Gastroesophageal sphincter (tissue), 3 donors: ENCODE measurements around the gene CEMIP2.

Experiments
- EP300 ChIP-seq: sonication (generic); formaldehyde crosslinking; IDR thresholded peaks from one replicate; pipeline ENCODE4 v1.6.1; 2017; ENCODE audit warnings: antibody characterized with exemption, mild to moderate bottlenecking
- POLR2A ChIP-seq, 2 donors: fragments of 450-650 bp; IDR thresholded peaks; one replicate each; pipeline ENCODE4 v1.6.1; 2017; ENCODE audit warnings: antibody characterized with exemption in 2 of 2, mild to moderate bottlenecking in 2 of 2, moderate library complexity in 1 of 2
- POLR2AphosphoS5 ChIP-seq: sonication (generic); formaldehyde crosslinking; IDR thresholded peaks from one replicate; pipeline ENCODE4 v1.6.1; 2017; ENCODE audit warnings: antibody characterized with exemption
- TF ChIP-seq, protein P1 (sequence below), 4 experiments: fragments of 200-600 bp in 2 of 4; fragments of 450-650 bp in 2 of 4; sonication (generic) in 1 of 4; IDR thresholded peaks; one replicate each; pipeline ENCODE4 v1.5.1; 2017 to 2019; ENCODE audit warnings: antibody characterized with exemption in 4 of 4, mild to moderate bottlenecking in 2 of 4, moderate library complexity in 2 of 4

DNA sequence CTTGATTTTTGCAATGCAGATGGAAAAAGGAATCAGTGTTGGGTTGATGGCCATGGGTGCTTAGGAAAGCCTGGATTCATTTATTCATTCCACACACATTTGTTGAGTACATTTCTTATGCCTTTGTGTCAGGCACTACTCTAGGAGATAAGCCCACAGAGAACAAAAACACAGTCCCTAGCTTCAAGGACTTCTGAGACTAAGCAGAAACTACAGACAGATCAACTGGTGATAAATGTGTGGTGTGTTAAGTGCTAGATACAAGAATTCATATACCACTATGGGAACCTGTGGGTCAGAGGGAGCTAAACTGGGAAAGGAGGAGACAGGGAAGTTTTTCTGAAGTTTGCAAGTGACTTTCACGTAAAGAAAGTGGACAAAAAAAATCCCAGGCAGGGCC, 119.9 kb downstream of the CEMIP2 start:
- TF ChIP-seq, protein P1, sequence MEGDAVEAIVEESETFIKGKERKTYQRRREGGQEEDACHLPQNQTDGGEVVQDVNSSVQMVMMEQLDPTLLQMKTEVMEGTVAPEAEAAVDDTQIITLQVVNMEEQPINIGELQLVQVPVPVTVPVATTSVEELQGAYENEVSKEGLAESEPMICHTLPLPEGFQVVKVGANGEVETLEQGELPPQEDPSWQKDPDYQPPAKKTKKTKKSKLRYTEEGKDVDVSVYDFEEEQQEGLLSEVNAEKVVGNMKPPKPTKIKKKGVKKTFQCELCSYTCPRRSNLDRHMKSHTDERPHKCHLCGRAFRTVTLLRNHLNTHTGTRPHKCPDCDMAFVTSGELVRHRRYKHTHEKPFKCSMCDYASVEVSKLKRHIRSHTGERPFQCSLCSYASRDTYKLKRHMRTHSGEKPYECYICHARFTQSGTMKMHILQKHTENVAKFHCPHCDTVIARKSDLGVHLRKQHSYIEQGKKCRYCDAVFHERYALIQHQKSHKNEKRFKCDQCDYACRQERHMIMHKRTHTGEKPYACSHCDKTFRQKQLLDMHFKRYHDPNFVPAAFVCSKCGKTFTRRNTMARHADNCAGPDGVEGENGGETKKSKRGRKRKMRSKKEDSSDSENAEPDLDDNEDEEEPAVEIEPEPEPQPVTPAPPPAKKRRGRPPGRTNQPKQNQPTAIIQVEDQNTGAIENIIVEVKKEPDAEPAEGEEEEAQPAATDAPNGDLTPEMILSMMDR (IDR thresholded peaks at IDR 0.05), result no peak
- TF ChIP-seq POLR2AphosphoS5 (no peak), POLR2A (IDR thresholded peaks at IDR 0.05) (no peak), EP300 (no peak)
